ENCODE results near the gene HPD. TPM values are rescaled to one million over a fixed set of nuclear protein-coding genes. Genes with fewer than 3 reads are reported as not detected.

The HPD gene
- total RNA-seq, 1 experiment from 2014 or later, result not detected

GRCh38 chr12:121795034-121795968 is 63.4 kb downstream of the HPD start:
- H3K36me3 ChIP-seq (ENCODE audit: insufficient read depth, low read length, poor library complexity, severe bottlenecking), result peaks cover 24% of the 10 kb centered on the region
- H3K4me1 ChIP-seq (ENCODE audit: insufficient read depth, low read length, poor library complexity, severe bottlenecking), result peaks cover 36% of the 10 kb centered on the region
- H3K4me3 ChIP-seq (ENCODE audit: low read depth, low read length, poor library complexity, severe bottlenecking), result peak overlapping the region; percentile 58
- ChIA-PET POLR2A (ENCODE audit: low non-redundant PET) (interaction anchor here (0.5 to 1.9 kb wide), 7 partner anchors 7 to 702 kb away, joined by 3 to 15 read pairs (median 5); partner anchors contain the start of gene BCL7A), CTCF (interaction anchor here (0.5 to 4.6 kb wide), 9 partner anchors 10 to 100 kb away, joined by 3 to 82 read pairs (median 5); partner anchors contain the start of gene PSMD9)
- H3K27ac ChIP-seq (ENCODE audit: low read depth, low read length, poor library complexity, severe bottlenecking), result peak overlapping the region; percentile 83
- TF ChIP-seq EZH2 (IDR thresholded peaks at IDR 0.05; ENCODE audit: borderline replicate concordance, low read depth, low read length, poor library complexity, severe bottlenecking), result no peak
- TF ChIP-seq CTCF (conservative IDR thresholded peaks at IDR 0.05; ENCODE audit: low read depth, low read length), result peak; percentile 98
- DNase-seq (ENCODE audit: low spot score), result peak; percentile 87
- no peaks in the 10 kb centered on the region for H3K9me3 ChIP-seq (ENCODE audit: low read depth, low read length, poor library complexity, severe bottlenecking)
- H3K27me3 ChIP-seq (replicated peaks; ENCODE audit: insufficient read depth, low read depth, low read length, poor library complexity), result no peaks in the 10 kb centered on the region
- no TSS peak for BruUV-seq (replicated peaks)
- intact Hi-C loops (cut with micrococcal nuclease; ENCODE audit: unreplicated experiment), result loop anchor here (1.0 to 2.0 kb wide), 2 partner anchors 17 to 94 kb away; partner anchors contain the start of gene PSMD9

- Histone ChIP-seq H3K4me1 (ENCODE audit: insufficient read depth, low read length, poor library complexity, severe bottlenecking) (peaks cover 36% of the 10 kb centered on the region), H3K27ac (ENCODE audit: low read depth, low read length, poor library complexity, severe bottlenecking) (peak overlapping the region; percentile 83), H3K4me3 (ENCODE audit: low read depth, low read length, poor library complexity, severe bottlenecking) (peak overlapping the region; percentile 58), H3K9me3 (ENCODE audit: low read depth, low read length, poor library complexity, severe bottlenecking) (no peaks in the 10 kb centered on the region), H3K27me3 (replicated peaks; ENCODE audit: insufficient read depth, low read depth, low read length, poor library complexity) (no peaks in the 10 kb centered on the region), H3K36me3 (ENCODE audit: insufficient read depth, low read length, poor library complexity, severe bottlenecking) (peaks cover 24% of the 10 kb centered on the region)
- TF ChIP-seq EZH2 (IDR thresholded peaks at IDR 0.05; ENCODE audit: borderline replicate concordance, low read depth, low read length, poor library complexity, severe bottlenecking) (no peak), CTCF (conservative IDR thresholded peaks at IDR 0.05; ENCODE audit: low read depth, low read length) (no peak)
- intact Hi-C loops (cut with micrococcal nuclease; ENCODE audit: unreplicated experiment), result loop anchor here (1.0 to 5.0 kb wide), 3 partner anchors 18 to 97 kb away; partner anchors contain the start of gene PSMD9
- BruUV-seq (replicated peaks), result no TSS peak
- CTCF ChIA-PET, result interaction anchor here (0.6 to 4.6 kb wide), 20 partner anchors 11 to 445 kb away, joined by 3 to 82 read pairs (median 5); partner anchors contain the start of genes PSMD9 and TMEM120B
- no peak for DNase-seq (ENCODE audit: low spot score)
- POLR2A ChIA-PET (ENCODE audit: low non-redundant PET), result interaction anchor here (0.5 to 1.9 kb wide), 4 partner anchors 8 to 542 kb away, joined by 3 to 12 read pairs (median 4); no protein-coding TSS in a partner anchor
These were observed 64.1 kb downstream of the HPD start for GRCh38 chr12:121794534-121795033.

GRCh38 chr12:121793838-121794533 is 64.7 kb downstream of the HPD start:
- ChIA-PET POLR2A (ENCODE audit: low non-redundant PET) (interaction anchor here (0.5 to 1.9 kb wide), 3 partner anchors 9 to 94 kb away, joined by 4 to 12 read pairs (median 5); no protein-coding TSS in a partner anchor), CTCF (interaction anchor here (0.5 to 4.6 kb wide), 20 partner anchors 11 to 446 kb away, joined by 3 to 82 read pairs (median 4); partner anchors contain the start of genes PSMD9 and TMEM120B)
- H3K27ac ChIP-seq (ENCODE audit: low read depth, low read length, poor library complexity, severe bottlenecking), result peak overlapping the region; percentile 83

More at GRCh38 chr12:121793838-121794533, 64.7 kb downstream of the HPD start:
- peak overlapping the region; percentile 58 for H3K4me3 ChIP-seq (ENCODE audit: low read depth, low read length, poor library complexity, severe bottlenecking)
- H3K36me3 ChIP-seq (ENCODE audit: insufficient read depth, low read length, poor library complexity, severe bottlenecking), result peaks cover 21% of the 10 kb centered on the region
- no TSS peak for BruUV-seq (replicated peaks)
- no peaks in the 10 kb centered on the region for H3K27me3 ChIP-seq (replicated peaks; ENCODE audit: insufficient read depth, low read depth, low read length, poor library complexity)
- H3K9me3 ChIP-seq (ENCODE audit: low read depth, low read length, poor library complexity, severe bottlenecking), result no peaks in the 10 kb centered on the region
- DNase-seq (ENCODE audit: low spot score), result peak; percentile 94
- TF ChIP-seq EZH2 (IDR thresholded peaks at IDR 0.05; ENCODE audit: borderline replicate concordance, low read depth, low read length, poor library complexity, severe bottlenecking) (no peak), CTCF (conservative IDR thresholded peaks at IDR 0.05; ENCODE audit: low read depth, low read length) (peak; percentile 100)
- intact Hi-C loops (cut with micrococcal nuclease; ENCODE audit: unreplicated experiment), result loop anchor here (2.0 to 5.0 kb wide), 2 partner anchors 95 to 97 kb away; partner anchors contain the start of gene PSMD9
- peaks cover 32% of the 10 kb centered on the region for H3K4me1 ChIP-seq (ENCODE audit: insufficient read depth, low read length, poor library complexity, severe bottlenecking)
